Measurements from ENCODE around the gene FSIP1.

FSIP1 gene

GRCh38 chr15:39792025-39792843 lies 9.6 kb upstream of the FSIP1 start:
- no peak for DNase-seq (ENCODE audit: low read depth)

- no peak for DNase-seq (ENCODE audit: low read depth)
Observed at GRCh38 chr15:39789736-39790135, 7.1 kb upstream of the FSIP1 start.

- DNase-seq (ENCODE audit: low read depth), result no peak
Observed at GRCh38 chr15:39788800-39789565, 6.3 kb upstream of the FSIP1 start.

GRCh38 chr15:39788108-39788507 lies 5.5 kb upstream of the FSIP1 start:
- DNase-seq (ENCODE audit: low read depth), result no peak

GRCh38 chr15:39787479-39787878 lies 4.8 kb upstream of the FSIP1 start:
- no peak for DNase-seq (ENCODE audit: low read depth)

GRCh38 chr15:39786447-39787056 lies 3.9 kb upstream of the FSIP1 start:
- DNase-seq (ENCODE audit: low read depth), result no peak

- DNase-seq (ENCODE audit: low read depth), result no peak
Observed at GRCh38 chr15:39785841-39786240, 3.2 kb upstream of the FSIP1 start.

- no peak for DNase-seq (ENCODE audit: low read depth)
Observed at GRCh38 chr15:39785139-39785538, 2.5 kb upstream of the FSIP1 start.

GRCh38 chr15:39784638-39785037 lies 2.0 kb upstream of the FSIP1 start:
- no peak for DNase-seq (ENCODE audit: low read depth)

- DNase-seq (ENCODE audit: low read depth), result no peak
Observed at GRCh38 chr15:39784125-39784524, 1.5 kb upstream of the FSIP1 start.

- no peak for DNase-seq (ENCODE audit: low read depth)
Observed at GRCh38 chr15:39783244-39783820, 691 bp upstream of the FSIP1 start.

- no peak for DNase-seq (ENCODE audit: low read depth)
Observed at GRCh38 chr15:39781967-39782302, 706 bp downstream of the FSIP1 start.

- no peak for DNase-seq (ENCODE audit: low read depth)
Observed at GRCh38 chr15:39781147-39781966, 1.3 kb downstream of the FSIP1 start.

- no peak for DNase-seq (ENCODE audit: low read depth)
Observed at GRCh38 chr15:39778021-39778420, 4.6 kb downstream of the FSIP1 start.

GRCh38 chr15:39777496-39777895 lies 5.1 kb downstream of the FSIP1 start:
- no peak for DNase-seq (ENCODE audit: low read depth)

GRCh38 chr15:39776068-39776467 lies 6.6 kb downstream of the FSIP1 start:
- DNase-seq (ENCODE audit: low read depth), result no peak

GRCh38 chr15:39774688-39775267 lies 7.9 kb downstream of the FSIP1 start:
- DNase-seq (ENCODE audit: low read depth), result peak; percentile 29

GRCh38 chr15:39770748-39771689 lies 11.6 kb downstream of the FSIP1 start:
- no peak for DNase-seq (ENCODE audit: low read depth)

- DNase-seq (ENCODE audit: low read depth), result no peak
Observed at GRCh38 chr15:39767921-39768320, 14.7 kb downstream of the FSIP1 start.

GRCh38 chr15:39761006-39761405 lies 21.6 kb downstream of the FSIP1 start:
- no peak for DNase-seq (ENCODE audit: low read depth)
